Common myeloid progenitor, CD34-positive (primary cell): ENCODE measurements around the gene ZFP64.

ENCODE experiments used
- CTCF ChIA-PET: fragments of 350-600 bp; sonication (Branson Sonifier 250); formaldehyde crosslinking; loops from one replicate; lab custom pipeline; 2021; ENCODE audit warnings: antibody characterized with exemption; lab: Charles Lee
- POLR2A ChIA-PET: fragments of 350-600 bp; sonication (Branson Sonifier 250); formaldehyde crosslinking; loops from one replicate; lab custom pipeline; 2021; ENCODE audit warnings: antibody characterized with exemption; lab: Charles Lee
- DNase-seq, 3 donors: peaks; one replicate each; pipeline versions ENCODE4 v3.0.0 to v3.0.0-alpha.2; 2013
- H3K27ac ChIP-seq, 2 experiments: 1 replicate in 1 of 2; 2 replicates in 1 of 2; pipeline ENCODE4 v1.7.0; 2013; ENCODE audit warnings: inconsistent platforms in 2 of 2, low read length in 2 of 2, mild to moderate bottlenecking in 2 of 2, low read depth in 1 of 2, moderate library complexity in 1 of 2; ENCODE audit not compliant: severe bottlenecking in 2 of 2, insufficient read depth in 1 of 2, poor library complexity in 1 of 2
- H3K27me3 ChIP-seq, 5 experiments: replicated peaks in 2 of 5; 1 replicate in 3 of 5; 2 replicates in 2 of 5; pipeline versions ENCODE4 v1.6.1 to v1.7.0; 2013; ENCODE audit warnings: low read length in 4 of 5, mild to moderate bottlenecking in 2 of 5, moderate library complexity in 2 of 5, inconsistent platforms in 1 of 5; ENCODE audit not compliant: insufficient read depth in 5 of 5, control insufficient read depth in 4 of 5
- H3K36me3 ChIP-seq, 4 experiments: 1 replicate in 2 of 4; 2 replicates in 2 of 4; pipeline versions ENCODE4 v1.6.1 to v1.7.0; 2013; ENCODE audit warnings: low read length in 3 of 4, control low read depth in 1 of 4, mild to moderate bottlenecking in 1 of 4; ENCODE audit not compliant: control insufficient read depth in 4 of 4, insufficient read depth in 4 of 4
- H3K4me1 ChIP-seq, 4 experiments: 1 replicate in 3 of 4; 2 replicates in 1 of 4; pipeline versions ENCODE4 v1.6.1 to v1.7.1; 2013; ENCODE audit warnings: low read length in 3 of 4, mild to moderate bottlenecking in 3 of 4, control low read depth in 1 of 4, inconsistent platforms in 1 of 4, moderate library complexity in 1 of 4; ENCODE audit not compliant: control insufficient read depth in 4 of 4, insufficient read depth in 4 of 4; ENCODE audit errors: control extremely low read depth in 1 of 4
- H3K4me3 ChIP-seq, 7 experiments: 1 replicate in 4 of 7; 2 replicates in 3 of 7; pipeline versions ENCODE4 v1.5.1 to v1.7.0; 2013; ENCODE audit warnings: mild to moderate bottlenecking in 7 of 7, low read length in 6 of 7, moderate library complexity in 6 of 7, inconsistent platforms in 2 of 7, low read depth in 2 of 7, control low read depth in 1 of 7; ENCODE audit not compliant: insufficient read depth in 4 of 7, control insufficient read depth in 1 of 7; ENCODE audit errors: extremely low read depth in 1 of 7
- H3K9me3 ChIP-seq, 5 experiments: 1 replicate in 4 of 5; 2 replicates in 1 of 5; pipeline versions ENCODE4 v1.6.1 to v1.7.1; 2013; ENCODE audit warnings: low read length in 4 of 5, mild to moderate bottlenecking in 2 of 5, inconsistent platforms in 1 of 5, low read depth in 1 of 5, moderate library complexity in 1 of 5; ENCODE audit not compliant: control insufficient read depth in 4 of 5, insufficient read depth in 2 of 5; ENCODE audit errors: control extremely low read depth in 1 of 5
- WGBS: methylation state at CpG from one replicate; pipeline ENCODE4 v1.1.5; 2013; ENCODE audit not compliant: insufficient coverage; 5-methylcytosine and 5-hydroxymethylcytosine counted together

Gene ZFP64

GRCh38 chr20:52103335-52103912 lies 88.2 kb downstream of the ZFP64 start:
- DNase-seq: no peak
- peak overlapping the region in 6 of 7 experiments; percentile 3 to 66 (median 54) for H3K4me3 ChIP-seq
- H3K36me3 ChIP-seq: no peaks in the 10 kb centered on the region
- H3K9me3 ChIP-seq: peaks cover 0 to 2% (median 0%) of the 10 kb centered on the region in 5 experiments
- under 1% methylated on average over 22 of the region's 23 CpGs for WGBS
- ChIA-PET CTCF (interaction anchor here (0.9 to 1.6 kb wide), 8 partner anchors 14 to 475 kb away, joined by 3 to 5 read pairs (median 3); no protein-coding TSS in a partner anchor), POLR2A (interaction anchor here (0.5 kb wide), 1 partner anchor 207 kb away, joined by 3 read pairs; no protein-coding TSS in a partner anchor)
- peaks cover 5 to 37% (median 32%) of the 10 kb centered on the region in 4 experiments for H3K4me1 ChIP-seq
- no peak overlapping the region for H3K27ac ChIP-seq
- H3K27me3 ChIP-seq: peaks cover 0 to 31% (median 13%) of the 10 kb centered on the region in 5 experiments

GRCh38 chr20:52102559-52102958 lies 89.0 kb downstream of the ZFP64 start:
- Histone ChIP-seq H3K27ac (no peak overlapping the region), H3K27me3 (peaks cover 0 to 31% (median 11%) of the 10 kb centered on the region in 5 experiments), H3K36me3 (no peaks in the 10 kb centered on the region), H3K4me3 (no peak overlapping the region), H3K4me1 (peaks cover 5 to 37% (median 32%) of the 10 kb centered on the region in 4 experiments), H3K9me3 (peaks cover 0 to 2% (median 0%) of the 10 kb centered on the region in 5 experiments)
- no peak for DNase-seq
- 100% methylated on average over 1 of the region's 4 CpGs for WGBS
- ChIA-PET CTCF (interaction anchor here (1.2 to 1.6 kb wide), 3 partner anchors 20 to 23 kb away, joined by 3 to 5 read pairs (median 4); no protein-coding TSS in a partner anchor), POLR2A (no interaction called here)

GRCh38 chr20:52102126-52102525 lies 89.5 kb downstream of the ZFP64 start:
- H3K27me3 ChIP-seq: peaks cover 0 to 31% (median 11%) of the 10 kb centered on the region in 5 experiments
- ChIA-PET CTCF (interaction anchor here (1.2 to 1.6 kb wide), 3 partner anchors 20 to 23 kb away, joined by 3 to 5 read pairs (median 4); no protein-coding TSS in a partner anchor), POLR2A (interaction anchor here (0.6 kb wide), 1 partner anchor 1426 kb away, joined by 4 read pairs; no protein-coding TSS in a partner anchor)
- H3K9me3 ChIP-seq: peaks cover 0 to 2% (median 0%) of the 10 kb centered on the region in 5 experiments
- DNase-seq: no peak
- H3K27ac ChIP-seq: no peak overlapping the region
- no peak overlapping the region for H3K4me3 ChIP-seq
- H3K36me3 ChIP-seq: no peaks in the 10 kb centered on the region
- 100% methylated on average over 4 of the region's 4 CpGs for WGBS
- H3K4me1 ChIP-seq: peaks cover 5 to 37% (median 32%) of the 10 kb centered on the region in 4 experiments
